ENCODE measurements around the gene HTR3E. TPM values are rescaled to one million over a fixed set of nuclear protein-coding genes. Genes with fewer than 3 reads are reported as not detected.

The HTR3E gene
- total and polyA plus RNA-seq, 4 experiments from 2014 or later, result not detected

DNA sequence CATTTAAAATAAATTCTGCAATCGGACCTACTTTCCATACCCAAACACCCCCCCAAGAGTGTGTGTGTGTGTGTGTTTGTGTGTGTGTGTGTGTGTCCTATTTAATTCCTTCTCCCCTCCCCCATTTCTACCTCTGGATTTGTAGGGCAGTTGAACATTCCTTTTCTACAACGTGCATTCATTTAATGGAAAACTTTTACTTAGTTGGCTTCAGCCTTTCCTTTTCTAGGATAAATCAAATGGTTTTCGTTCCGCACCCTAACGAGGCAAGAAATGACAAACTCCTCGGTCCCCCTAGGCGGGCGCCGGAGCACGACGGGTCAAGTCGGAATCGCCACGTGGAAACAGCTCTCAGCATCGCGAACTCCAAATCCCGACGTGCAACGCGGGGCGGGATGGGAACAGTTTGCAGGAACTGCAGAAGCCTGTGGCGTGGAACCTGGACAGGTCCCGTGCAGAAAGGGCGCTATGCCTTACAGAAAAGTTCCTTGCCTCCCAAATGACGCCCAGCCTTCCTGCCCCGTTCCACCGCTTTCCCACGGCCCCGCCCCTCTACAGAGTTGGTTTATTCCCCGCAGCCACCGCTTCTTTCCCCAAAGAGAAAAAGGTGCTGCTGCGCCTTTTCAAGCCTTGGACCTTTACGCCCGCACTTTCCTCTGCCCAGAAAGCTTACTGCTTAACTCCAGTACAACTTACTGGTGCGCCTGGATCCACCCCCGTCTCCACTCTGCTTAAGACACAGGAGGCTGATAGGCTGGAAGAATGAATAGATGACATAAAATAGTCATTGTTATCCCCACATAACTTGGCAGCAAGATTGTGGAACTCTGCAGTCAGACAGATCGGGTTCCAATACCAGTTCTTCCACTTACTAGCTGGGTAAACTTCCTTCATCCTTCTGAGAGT, 37.2 kb downstream of the HTR3E start:
- no peaks in the 10 kb centered on the region for H3K9me3 Mint-ChIP-seq
- DNase-seq, result peak; percentile 16 to 46 (median 22)
- peaks cover 23 to 49% (median 33%) of the 10 kb centered on the region in 4 donors for H3K4me1 Mint-ChIP-seq
- H3K27ac Mint-ChIP-seq, result peak overlapping the region; percentile 90 to 98 (median 97)
- POLR2A ChIA-PET (ENCODE audit: partially characterized antibody), result interaction anchor here (0.9 to 2.6 kb wide), 15 partner anchors 9 to 249 kb away, joined by 3 to 20 read pairs (median 5); partner anchors contain the start of genes ABCF3, AP2M1, DVL3 and PARL
- peak overlapping the region; percentile 95 to 99 (median 98) for H3K4me3 Mint-ChIP-seq
- peaks cover 9 to 35% of the 10 kb centered on the region in 2 donors for H3K36me3 Mint-ChIP-seq
- Histone ChIP-seq H3K36me3 (ENCODE audit: insufficient read depth, low read length) (no peaks in the 10 kb centered on the region), H3K4me3 (ENCODE audit: low read length in 2 of 2) (peak overlapping the region; percentile 95 to 96), H3K27ac (ENCODE audit: low read depth, low read length) (peak overlapping the region; percentile 78), H3K4me1 (ENCODE audit: insufficient read depth, low read length) (peaks cover 28% of the 10 kb centered on the region), H3K27me3 (ENCODE audit: insufficient read depth, low read length) (no peaks in the 10 kb centered on the region), H3K9me3 (ENCODE audit: control insufficient read depth in 1 of 2, low read length in 2 of 2) (no peaks in the 10 kb centered on the region)
- CTCF ChIA-PET (ENCODE audit: partially characterized antibody), result interaction anchor here (0.7 to 1.9 kb wide), 9 partner anchors 9 to 249 kb away, joined by 3 to 8 read pairs (median 4); partner anchors contain the start of genes ABCC5, DVL3, EEF1AKMT4 and PARL
- H3K27me3 Mint-ChIP-seq, result no peaks in the 10 kb centered on the region
- intact Hi-C loops (cut with micrococcal nuclease), result loop anchor here (10.0 kb wide), 1 partner anchor 411 kb away; no protein-coding TSS in a partner anchor

GRCh38 chr3:184134746-184135148, 37.9 kb downstream of the HTR3E start:
- Mint-ChIP-seq H3K4me3 (peak overlapping the region; percentile 95 to 99 (median 98)), H3K27ac (peak overlapping the region; percentile 90 to 98 (median 97)), H3K27me3 (no peaks in the 10 kb centered on the region), H3K36me3 (peaks cover 9 to 35% of the 10 kb centered on the region in 2 donors), H3K4me1 (peaks cover 23 to 49% (median 33%) of the 10 kb centered on the region in 4 donors), H3K9me3 (no peaks in the 10 kb centered on the region)
- Histone ChIP-seq H3K27ac (ENCODE audit: low read depth, low read length) (peak overlapping the region; percentile 78), H3K9me3 (ENCODE audit: control insufficient read depth in 1 of 2, low read length in 2 of 2) (no peaks in the 10 kb centered on the region), H3K4me1 (ENCODE audit: insufficient read depth, low read length) (peaks cover 28% of the 10 kb centered on the region), H3K36me3 (ENCODE audit: insufficient read depth, low read length) (no peaks in the 10 kb centered on the region), H3K27me3 (ENCODE audit: insufficient read depth, low read length) (no peaks in the 10 kb centered on the region), H3K4me3 (ENCODE audit: low read length in 2 of 2) (peak overlapping the region; percentile 95 to 96)
- POLR2A ChIA-PET (ENCODE audit: partially characterized antibody), result interaction anchor here (0.8 to 2.6 kb wide), 22 partner anchors 8 to 677 kb away, joined by 3 to 20 read pairs (median 4); partner anchors contain the start of genes ABCF3, AP2M1, CLCN2 and DVL3
- intact Hi-C loops (cut with micrococcal nuclease), result loop anchor here (1.0 to 10.0 kb wide), 8 partner anchors 21 to 410 kb away; partner anchors contain the start of genes ABCC5, AP2M1, DVL3 and EEF1AKMT4
- CTCF ChIA-PET (ENCODE audit: partially characterized antibody), result interaction anchor here (0.9 to 1.9 kb wide), 6 partner anchors 10 to 250 kb away, joined by 3 to 8 read pairs (median 4); partner anchors contain the start of genes ABCC5 and PARL
- DNase-seq, result no peak

DNA sequence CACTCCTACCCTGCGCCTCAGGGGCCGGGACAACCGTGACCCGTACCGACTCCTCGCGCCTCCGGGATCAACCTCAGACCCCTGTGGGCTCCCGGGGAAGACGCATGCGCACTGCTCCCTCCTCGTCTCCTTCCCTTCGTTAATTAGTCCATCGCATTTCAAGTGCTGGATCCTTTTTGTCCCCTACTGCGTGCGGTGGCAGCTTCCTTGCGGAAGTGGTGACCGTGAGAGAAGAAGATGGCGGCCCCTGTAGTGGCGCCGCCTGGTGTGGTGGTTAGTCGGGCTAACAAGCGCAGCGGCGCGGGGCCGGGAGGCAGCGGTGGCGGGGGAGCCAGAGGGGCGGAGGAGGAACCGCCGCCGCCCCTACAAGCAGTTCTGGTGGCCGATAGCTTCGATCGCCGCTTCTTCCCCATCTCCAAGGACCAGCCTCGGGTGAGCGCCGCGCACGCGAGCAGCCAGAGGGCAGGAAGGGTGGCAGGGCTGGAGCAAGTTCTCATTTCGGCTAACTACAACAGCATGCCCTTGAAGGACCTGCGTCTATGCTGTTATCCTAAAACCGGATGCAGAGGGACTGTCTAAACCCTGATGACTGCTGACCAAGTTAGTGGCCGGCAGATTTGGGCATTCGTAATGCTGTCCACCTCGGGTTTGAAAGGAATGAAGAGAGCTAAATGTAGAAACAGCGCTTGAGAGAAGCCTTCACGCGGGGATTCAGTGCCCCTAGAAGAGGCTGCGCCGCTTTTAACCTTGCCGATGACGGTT, 38.5 kb downstream of the HTR3E start, which contains the start of gene EIF2B5:
Gene EIF2B5, plus strand, starts transcription at position 210 of the 762 bp plus-strand sequence. Its CDS starts 28 bp downstream, at position 238.
- intact Hi-C loops (cut with micrococcal nuclease), result loop anchor here (1.0 to 10.0 kb wide), 8 partner anchors 20 to 409 kb away; partner anchors contain the start of genes ABCC5, AP2M1, DVL3 and EEF1AKMT4
- Histone ChIP-seq H3K27me3 (ENCODE audit: insufficient read depth, low read length) (no peaks in the 10 kb centered on the region), H3K4me3 (ENCODE audit: low read length in 2 of 2) (peak within 1 kb of the TSS; percentile 95 to 96), H3K36me3 (ENCODE audit: insufficient read depth, low read length) (peaks cover 5% of the 10 kb centered on the region), H3K4me1 (ENCODE audit: insufficient read depth, low read length) (peaks cover 28% of the 10 kb centered on the region), H3K27ac (ENCODE audit: low read depth, low read length) (peak within 1 kb of the TSS; percentile 78), H3K9me3 (ENCODE audit: control insufficient read depth in 1 of 2, low read length in 2 of 2) (no peaks in the 10 kb centered on the region)
- peak within 1 kb of the TSS; percentile 95 to 99 (median 98) for H3K4me3 Mint-ChIP-seq
- no peaks in the 10 kb centered on the region for H3K9me3 Mint-ChIP-seq
- CTCF ChIA-PET (ENCODE audit: partially characterized antibody), result interaction anchor here (0.9 to 1.9 kb wide), 9 partner anchors 10 to 251 kb away, joined by 3 to 8 read pairs (median 3); partner anchors contain the start of genes ABCC5 and PARL
- peaks cover 14 to 40% of the 10 kb centered on the region in 2 donors for H3K36me3 Mint-ChIP-seq
- peaks cover 23 to 49% (median 33%) of the 10 kb centered on the region in 4 donors for H3K4me1 Mint-ChIP-seq
- peak within 1 kb of the TSS; percentile 90 to 98 (median 97) for H3K27ac Mint-ChIP-seq
- POLR2A ChIA-PET (ENCODE audit: partially characterized antibody), result interaction anchor here (0.7 to 2.6 kb wide), 22 partner anchors 9 to 677 kb away, joined by 3 to 20 read pairs (median 4); partner anchors contain the start of genes ABCF3, AP2M1, CLCN2 and DVL3
- no peaks in the 10 kb centered on the region for H3K27me3 Mint-ChIP-seq
- peak; percentile 85 to 90 (median 86) for DNase-seq

- Mint-ChIP-seq H3K4me3 (peak overlapping the region; percentile 95 to 99 (median 98)), H3K36me3 (peaks cover 19 to 45% of the 10 kb centered on the region in 2 donors), H3K9me3 (no peaks in the 10 kb centered on the region), H3K27ac (peak overlapping the region; percentile 90 to 98 (median 97)), H3K27me3 (no peaks in the 10 kb centered on the region), H3K4me1 (peaks cover 23 to 49% (median 33%) of the 10 kb centered on the region in 4 donors)
- no peak for DNase-seq
- peaks cover 10% of the 10 kb centered on the region for H3K36me3 ChIP-seq (ENCODE audit: insufficient read depth, low read length)
- intact Hi-C loops (cut with micrococcal nuclease), result loop anchor here (1.0 to 10.0 kb wide), 8 partner anchors 19 to 409 kb away; partner anchors contain the start of genes ABCC5, AP2M1, DVL3 and EEF1AKMT4
- ChIA-PET POLR2A (ENCODE audit: partially characterized antibody) (interaction anchor here (0.7 to 2.6 kb wide), 16 partner anchors 9 to 676 kb away, joined by 3 to 20 read pairs (median 6); partner anchors contain the start of genes ABCF3, AP2M1, DVL3 and EEF1AKMT4), CTCF (ENCODE audit: partially characterized antibody) (interaction anchor here (0.9 to 1.0 kb wide), 3 partner anchors 11 to 104 kb away, joined by 3 read pairs; no protein-coding TSS in a partner anchor)
- no peaks in the 10 kb centered on the region for H3K9me3 ChIP-seq (ENCODE audit: control insufficient read depth in 1 of 2, low read length in 2 of 2)
- H3K27me3 ChIP-seq (ENCODE audit: insufficient read depth, low read length), result no peaks in the 10 kb centered on the region
- H3K27ac ChIP-seq (ENCODE audit: low read depth, low read length), result peak overlapping the region; percentile 78
- peak overlapping the region; percentile 95 to 96 for H3K4me3 ChIP-seq (ENCODE audit: low read length in 2 of 2)
- peaks cover 28% of the 10 kb centered on the region for H3K4me1 ChIP-seq (ENCODE audit: insufficient read depth, low read length)
Observed at GRCh38 chr3:184135911-184136260, 39.0 kb downstream of the HTR3E start.

DNA sequence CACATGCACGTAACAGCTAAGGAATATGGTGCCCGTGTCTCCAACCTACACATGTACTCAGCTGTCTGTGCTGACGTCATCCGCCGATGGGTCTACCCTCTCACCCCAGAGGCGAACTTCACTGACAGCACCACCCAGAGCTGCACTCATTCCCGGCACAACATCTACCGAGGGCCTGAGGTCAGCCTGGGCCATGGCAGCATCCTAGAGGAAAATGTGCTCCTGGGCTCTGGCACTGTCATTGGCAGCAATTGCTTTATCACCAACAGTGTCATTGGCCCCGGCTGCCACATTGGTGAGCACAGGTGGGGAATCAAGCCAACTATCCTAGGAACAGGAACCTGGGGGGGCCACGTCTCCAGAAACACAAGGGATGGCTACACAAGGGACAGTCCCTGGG, 43.6 kb downstream of the HTR3E start:
- intact Hi-C loops (cut with micrococcal nuclease), result no loop called here
- DNase-seq, result no peak
- ChIA-PET CTCF (ENCODE audit: partially characterized antibody) (no interaction called here), POLR2A (ENCODE audit: partially characterized antibody) (no interaction called here)
- H3K27ac ChIP-seq (ENCODE audit: low read depth, low read length), result no peak overlapping the region
- H3K27me3 ChIP-seq (ENCODE audit: insufficient read depth, low read length), result no peaks in the 10 kb centered on the region
- no peaks in the 10 kb centered on the region for H3K27me3 Mint-ChIP-seq
- peak overlapping the region in 1 of 7 donors; percentile 30 for H3K27ac Mint-ChIP-seq
- H3K4me1 Mint-ChIP-seq, result peaks cover 18 to 27% (median 23%) of the 10 kb centered on the region in 4 donors
- no peaks in the 10 kb centered on the region for H3K9me3 Mint-ChIP-seq
- H3K4me3 Mint-ChIP-seq, result no peak overlapping the region
- H3K36me3 Mint-ChIP-seq, result peaks cover 37 to 76% of the 10 kb centered on the region in 2 donors
- peaks cover 53% of the 10 kb centered on the region for H3K36me3 ChIP-seq (ENCODE audit: insufficient read depth, low read length)
- peaks cover 20% of the 10 kb centered on the region for H3K4me1 ChIP-seq (ENCODE audit: insufficient read depth, low read length)
- H3K4me3 ChIP-seq (ENCODE audit: low read length in 2 of 2), result no peak overlapping the region
- no peaks in the 10 kb centered on the region for H3K9me3 ChIP-seq (ENCODE audit: control insufficient read depth in 1 of 2, low read length in 2 of 2)

GRCh38 chr3:184142199-184142598, 45.3 kb downstream of the HTR3E start:
- Histone ChIP-seq H3K4me3 (ENCODE audit: low read length in 2 of 2) (no peak overlapping the region), H3K4me1 (ENCODE audit: insufficient read depth, low read length) (peaks cover 4% of the 10 kb centered on the region), H3K9me3 (ENCODE audit: control insufficient read depth in 1 of 2, low read length in 2 of 2) (no peaks in the 10 kb centered on the region), H3K27ac (ENCODE audit: low read depth, low read length) (no peak overlapping the region), H3K36me3 (ENCODE audit: insufficient read depth, low read length) (peaks cover 53% of the 10 kb centered on the region), H3K27me3 (ENCODE audit: insufficient read depth, low read length) (no peaks in the 10 kb centered on the region)
- intact Hi-C loops (cut with micrococcal nuclease), result no loop called here
- no peaks in the 10 kb centered on the region for H3K9me3 Mint-ChIP-seq
- peaks cover 3 to 10% (median 8%) of the 10 kb centered on the region in 4 donors for H3K4me1 Mint-ChIP-seq
- no peak overlapping the region for H3K4me3 Mint-ChIP-seq
- DNase-seq, result no peak
- ChIA-PET CTCF (ENCODE audit: partially characterized antibody) (interaction anchor here (0.8 kb wide), 1 partner anchor 32 kb away, joined by 3 read pairs; the partner anchor contains the start of gene AP2M1), POLR2A (ENCODE audit: partially characterized antibody) (no interaction called here)
- no peak overlapping the region for H3K27ac Mint-ChIP-seq
- no peaks in the 10 kb centered on the region for H3K27me3 Mint-ChIP-seq
- peaks cover 37 to 73% of the 10 kb centered on the region in 2 donors for H3K36me3 Mint-ChIP-seq

All from CD4-positive, alpha-beta memory T cell (primary cell).